ENCODE data around the gene TEDC2.
"Not testable (repeated sequence)": the region's sequence is repeated elsewhere in the genome, so short reads cannot be mapped to it uniquely, and the experiment has no call there.

The TEDC2 gene

GRCh38 chr16:2439598-2439997 is 20.3 kb upstream of the TEDC2 start:
- no peak for DNase-seq

DNA sequence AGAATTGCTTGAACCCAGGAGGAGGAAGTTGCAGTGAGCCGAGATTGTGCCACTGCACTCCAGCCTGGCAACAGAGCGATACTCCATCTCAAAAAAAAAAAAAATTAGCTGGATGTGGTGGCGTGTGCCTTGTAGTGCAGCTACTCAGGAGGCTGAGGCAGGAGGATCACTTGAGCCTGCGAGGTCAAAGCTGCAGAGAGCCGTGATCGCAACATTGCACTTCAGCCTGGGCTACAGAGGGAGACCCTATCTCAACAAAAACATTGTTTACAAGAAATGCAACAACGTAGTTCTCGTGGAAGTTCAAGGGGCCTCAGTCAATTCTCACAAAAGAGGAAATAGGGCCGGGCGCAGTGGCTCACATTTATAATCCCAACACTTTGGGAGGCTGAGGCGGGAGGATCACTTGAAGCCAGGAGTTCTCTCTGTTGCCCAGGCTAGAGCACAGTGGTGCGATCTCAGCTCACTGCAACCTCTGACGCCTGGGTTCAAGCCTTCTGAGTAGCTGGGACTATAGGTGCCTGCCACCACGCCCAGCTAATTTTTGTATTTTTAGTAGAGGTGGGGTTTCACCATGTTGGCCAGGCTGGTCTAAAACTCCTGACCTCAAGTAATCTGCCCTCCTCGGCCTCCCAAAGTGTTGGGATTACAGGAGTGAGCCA is 18.6 kb upstream of the TEDC2 start:
- DNase-seq = not testable (repeated sequence)

- DNase-seq = no peak
Measured at GRCh38 chr16:2443555-2443954, 16.4 kb upstream of the TEDC2 start.

GRCh38 chr16:2447920-2448583 is 11.9 kb upstream of the TEDC2 start:
- DNase-seq = no peak

DNA sequence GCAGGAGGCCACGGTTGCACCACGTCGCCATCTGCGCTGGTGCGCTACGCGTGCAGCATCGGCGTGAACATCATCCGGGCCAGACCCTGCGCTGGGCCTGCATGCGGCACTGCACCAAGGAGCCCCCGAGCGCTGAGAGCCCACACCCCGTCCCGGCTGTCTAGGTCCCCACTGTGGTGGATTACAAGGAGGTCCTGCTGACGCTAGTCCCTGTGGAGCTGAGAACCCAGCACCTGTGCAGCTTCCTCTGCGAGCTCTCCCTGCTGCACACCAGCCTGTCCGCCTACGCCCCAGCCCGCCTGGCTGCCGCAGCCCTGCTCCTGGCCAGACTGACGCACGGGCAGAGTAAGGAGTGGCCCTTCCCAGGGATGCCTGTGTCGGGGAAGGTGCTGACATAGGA is 10.8 kb upstream of the TEDC2 start:
- no peak for DNase-seq

DNA sequence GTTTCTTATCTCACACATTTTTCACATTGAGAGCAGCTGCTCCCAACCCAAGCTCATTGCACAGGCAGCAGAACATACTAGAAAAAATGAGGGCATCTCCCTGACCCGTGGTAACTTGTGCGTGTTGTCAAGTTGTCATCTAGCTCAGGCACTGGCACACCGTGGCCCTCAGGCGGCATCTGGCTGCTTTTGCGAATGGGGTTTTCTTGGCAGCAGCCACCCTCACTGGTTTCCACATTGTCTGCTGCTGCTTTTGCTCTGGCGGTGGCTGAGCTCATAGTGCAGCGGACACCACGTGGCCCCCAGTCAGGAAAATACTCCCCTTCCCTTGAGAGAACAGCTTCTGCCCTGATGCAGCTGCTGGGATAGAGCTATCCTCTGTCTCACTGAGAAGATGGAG is 9.4 kb upstream of the TEDC2 start:
- no peak for DNase-seq

GRCh38 chr16:2450975-2451381 is 8.9 kb upstream of the TEDC2 start:
- no peak for DNase-seq

DNA sequence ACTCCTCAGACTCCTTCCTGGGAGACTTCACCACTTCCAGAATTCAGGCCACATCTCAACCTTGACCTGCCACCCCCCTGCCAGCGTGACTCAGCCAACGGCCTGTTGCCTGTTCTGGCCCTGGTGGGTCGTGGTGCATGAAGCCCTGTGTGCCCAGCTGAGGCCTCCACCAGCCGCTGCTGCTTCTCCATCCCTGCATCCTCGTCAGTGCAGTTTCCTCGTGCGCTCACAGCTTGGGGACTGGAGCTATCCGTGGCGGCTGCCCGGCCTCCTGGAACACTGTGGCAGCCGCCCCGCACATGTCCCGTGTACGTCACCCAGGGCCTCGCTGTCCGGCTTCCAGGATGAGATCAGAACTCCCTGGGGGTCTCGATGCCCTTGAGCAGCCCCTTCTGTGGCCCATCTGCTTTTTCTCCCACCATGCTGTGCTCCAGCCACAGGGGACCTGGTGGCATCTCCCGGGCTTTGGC is 8.0 kb upstream of the TEDC2 start:
- DNase-seq = no peak

- no peak for DNase-seq
Measured at GRCh38 chr16:2452650-2453049, 7.3 kb upstream of the TEDC2 start.

DNA sequence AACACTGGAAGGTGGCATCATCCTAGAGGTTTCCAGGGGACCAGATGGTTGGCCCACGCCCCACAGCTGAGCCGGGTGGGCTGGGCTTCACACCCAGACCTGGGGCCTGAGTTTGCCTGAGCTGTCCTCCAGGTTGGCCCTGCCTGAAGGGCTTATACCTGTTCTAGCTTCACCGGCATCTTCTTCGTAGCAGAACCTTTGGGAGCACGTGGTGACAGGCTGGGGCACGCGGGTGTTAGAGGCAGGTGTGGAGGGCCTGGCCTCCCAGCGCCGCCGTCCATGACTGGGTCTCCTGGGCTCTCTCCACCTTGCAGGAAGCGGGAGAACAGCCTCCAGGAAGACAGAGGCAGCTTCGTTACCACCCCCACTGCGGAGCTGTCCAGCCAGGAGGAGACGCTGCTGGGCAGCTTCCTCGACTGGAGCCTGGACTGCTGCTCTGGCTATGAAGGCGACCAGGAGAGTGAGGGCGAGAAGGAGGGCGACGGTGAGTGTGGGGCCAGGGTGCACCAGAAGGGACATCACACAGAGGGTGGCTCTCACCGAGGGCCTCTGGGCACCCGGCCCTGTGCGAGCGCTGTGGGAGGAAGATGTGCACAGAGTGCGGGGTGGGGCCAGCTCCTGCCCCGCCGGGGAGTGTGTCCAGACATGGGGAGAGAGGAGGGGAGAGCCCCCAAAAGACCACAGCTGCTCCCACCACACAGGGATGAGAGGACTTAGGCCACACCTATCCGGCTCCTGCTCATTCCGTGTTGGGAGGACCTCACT is 4.6 kb upstream of the TEDC2 start:
- DNase-seq = no peak

DNA sequence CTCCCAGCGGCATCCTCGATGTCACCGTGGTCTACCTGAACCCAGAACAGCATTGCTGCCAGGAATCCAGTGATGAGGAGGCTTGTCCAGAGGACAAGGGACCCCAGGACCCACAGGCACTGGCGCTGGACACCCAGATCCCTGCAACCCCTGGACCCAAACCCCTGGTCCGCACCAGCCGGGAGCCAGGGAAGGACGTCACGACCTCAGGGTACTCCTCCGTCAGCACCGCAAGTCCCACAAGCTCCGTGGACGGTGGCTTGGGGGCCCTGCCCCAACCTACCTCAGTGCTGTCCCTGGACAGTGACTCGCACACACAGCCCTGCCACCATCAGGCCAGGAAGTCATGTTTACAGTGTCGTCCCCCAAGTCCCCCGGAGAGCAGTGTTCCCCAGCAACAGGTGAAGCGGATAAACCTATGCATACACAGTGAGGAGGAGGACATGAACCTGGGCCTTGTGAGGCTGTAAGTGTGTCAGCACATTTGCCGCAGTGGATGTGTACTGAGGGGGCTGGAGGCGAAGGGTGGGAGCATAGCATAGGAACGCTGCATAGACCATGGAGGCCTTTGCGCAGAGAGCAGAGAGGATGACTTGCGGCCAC is 3.3 kb upstream of the TEDC2 start:
- DNase-seq = no peak

GRCh38 chr16:2457267-2457666 is 2.6 kb upstream of the TEDC2 start:
- DNase-seq = no peak

- no peak for DNase-seq
Measured at GRCh38 chr16:2457946-2458345, 2.0 kb upstream of the TEDC2 start.

GRCh38 chr16:2458887-2459646 is 842 bp upstream of the TEDC2 start:
- no peak for DNase-seq

GRCh38 chr16:2460391-2460713 is 443 bp downstream of the TEDC2 start:
- no peak for DNase-seq

DNA sequence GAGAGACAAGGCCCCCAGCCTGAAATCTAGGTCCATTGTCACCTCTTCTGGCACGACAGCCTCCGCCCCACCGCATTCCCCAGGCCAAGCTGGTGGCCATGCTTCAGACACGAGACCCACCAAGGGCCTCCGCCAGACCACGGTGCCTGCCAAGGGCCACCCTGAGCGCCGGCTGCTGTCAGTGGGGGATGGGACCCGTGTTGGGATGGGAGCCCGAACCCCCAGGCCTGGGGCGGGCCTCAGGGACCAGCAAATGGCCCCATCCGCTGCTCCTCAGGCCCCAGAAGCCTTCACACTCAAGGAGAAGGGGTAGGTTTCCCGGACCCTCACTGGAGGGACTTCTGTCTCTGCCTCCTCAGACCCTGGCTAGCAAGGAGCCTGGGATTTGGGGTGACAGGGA is 1.0 kb downstream of the TEDC2 start:
- DNase-seq = no peak

GRCh38 chr16:2462031-2462866 is 2.3 kb downstream of the TEDC2 start:
- no peak for DNase-seq

- no peak for DNase-seq
Measured at GRCh38 chr16:2464333-2464732, 4.4 kb downstream of the TEDC2 start.

DNA sequence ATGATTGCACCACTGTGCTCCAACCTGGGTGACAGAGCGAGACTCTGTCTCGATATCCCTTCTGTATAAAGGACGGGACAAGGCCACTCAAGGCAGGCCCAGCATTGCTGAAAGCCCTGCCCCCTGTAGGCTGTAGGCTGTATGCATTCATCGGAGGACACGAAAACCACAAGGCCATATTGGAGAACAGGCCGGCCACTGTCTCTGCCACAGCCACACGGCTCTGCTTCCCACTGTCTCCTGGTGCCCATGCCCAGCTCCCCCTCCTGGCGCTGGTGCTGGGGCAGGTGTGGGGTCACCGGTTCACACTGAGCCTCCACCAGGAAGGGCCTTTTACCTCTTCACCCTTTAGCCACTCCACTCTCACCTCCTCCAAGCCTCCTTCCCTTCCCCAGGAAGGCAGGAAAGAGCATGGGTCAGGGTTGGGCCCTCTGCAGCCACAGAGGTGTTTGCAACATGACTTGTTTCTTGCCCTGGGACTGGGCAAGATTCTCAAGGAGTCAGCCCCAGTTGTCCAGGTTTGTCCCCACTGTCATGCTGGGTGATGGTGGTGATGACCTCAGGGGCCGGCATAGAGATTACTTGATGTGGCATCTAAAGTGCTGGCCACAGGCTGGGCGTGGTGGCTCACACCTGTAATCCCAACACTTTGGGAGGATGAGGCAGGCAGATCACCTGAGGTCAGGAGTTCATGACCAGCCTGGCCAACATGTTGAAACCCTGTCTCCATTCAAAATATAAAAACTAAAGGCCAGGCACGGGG is 5.9 kb downstream of the TEDC2 start:
- no peak for DNase-seq

- DNase-seq = no peak
Measured at GRCh38 chr16:2466667-2467527, 7.0 kb downstream of the TEDC2 start.
